HepG2 (cell line): Measurements from ENCODE around the gene P3H4. TPM values are rescaled to one million over a fixed set of nuclear protein-coding genes. Genes with fewer than 3 reads are reported as not detected.

Source experiments
- AGO1 ChIP-seq: fragments of 200-400 bp; formaldehyde crosslinking; IDR thresholded peaks from 2 replicates; pipeline ENCODE4 v1.6.1; 2017; ENCODE audit warnings: mild to moderate bottlenecking, low read depth, low read length, moderate library complexity; ENCODE audit not compliant: poor library complexity, severe bottlenecking
- ATAD3A ChIP-seq: sonication (generic); formaldehyde crosslinking; IDR thresholded peaks from 2 replicates; pipeline ENCODE4 v1.4.0; 2020; ENCODE audit warnings: missing genetic modification reagents
- DMTF1 ChIP-seq: sonication (generic); formaldehyde crosslinking; IDR thresholded peaks from 2 replicates; pipeline ENCODE4 v1.4.0; 2020; ENCODE audit warnings: mild to moderate bottlenecking, missing genetic modification reagents
- ELF1 ChIP-seq: sonication (generic); formaldehyde crosslinking; IDR thresholded peaks from 2 replicates; pipeline ENCODE4 v1.4.0; 2020; ENCODE audit warnings: missing genetic modification reagents
- HMG20A ChIP-seq: IDR thresholded peaks from 2 replicates; pipeline ENCODE4 v1.6.1; 2016; ENCODE audit warnings: borderline replicate concordance
- KDM1A ChIP-seq: IDR thresholded peaks from 2 replicates; pipeline ENCODE4 v1.6.1; 2016; ENCODE audit warnings: missing compliant biosample characterization
- MAFG ChIP-seq: sonication (generic); formaldehyde crosslinking; IDR thresholded peaks from 2 replicates; pipeline ENCODE4 v1.5.1; 2020; ENCODE audit warnings: mild to moderate bottlenecking, missing genetic modification reagents
- PAXIP1 ChIP-seq: sonication (generic); formaldehyde crosslinking; conservative IDR thresholded peaks from 2 replicates; pipeline ENCODE4 v1.4.0; 2020; ENCODE audit warnings: mild to moderate bottlenecking, missing genetic modification reagents, moderate library complexity
- RCOR2 ChIP-seq: IDR thresholded peaks from 2 replicates; pipeline ENCODE4 v1.6.1; 2016; ENCODE audit warnings: missing biosample characterization, missing genetic modification reagents
- SIN3B ChIP-seq: fragments of 150-350 bp; IDR thresholded peaks from 2 replicates; pipeline ENCODE4 v1.6.1; 2014; ENCODE audit warnings: low read length
- UBTF ChIP-seq: sonication (generic); formaldehyde crosslinking; IDR thresholded peaks from 2 replicates; pipeline ENCODE4 v1.4.0; 2020; ENCODE audit warnings: mild to moderate bottlenecking, missing genetic modification reagents
- ZBTB25 ChIP-seq: IDR thresholded peaks from 2 replicates; pipeline ENCODE4 v1.6.1; 2018; ENCODE audit warnings: missing genetic modification reagents
- ZNF138 ChIP-seq: sonication (generic); formaldehyde crosslinking; IDR thresholded peaks from 2 replicates; pipeline ENCODE4 v1.5.0; 2020; ENCODE audit warnings: mild to moderate bottlenecking, low read depth, missing genetic modification reagents
- ZNF160 ChIP-seq: sonication (generic); formaldehyde crosslinking; IDR thresholded peaks from 2 replicates; pipeline ENCODE4 v1.8.0; 2022; ENCODE audit warnings: mild to moderate bottlenecking, inconsistent platforms, missing genetic modification reagents
- ZNF275 ChIP-seq: sonication (generic); formaldehyde crosslinking; IDR thresholded peaks from 2 replicates; pipeline ENCODE4 v1.8.0; 2022; ENCODE audit warnings: missing genetic modification reagents, mild to moderate bottlenecking, inconsistent platforms, borderline replicate concordance
- ZNF367 ChIP-seq: sonication (generic); formaldehyde crosslinking; IDR thresholded peaks from 2 replicates; pipeline ENCODE4 v1.4.0; 2020; ENCODE audit warnings: missing genetic modification reagents, borderline replicate concordance
- ZNF431 ChIP-seq: sonication (generic); formaldehyde crosslinking; IDR thresholded peaks from 2 replicates; pipeline ENCODE4 v1.9.0; 2022; ENCODE audit warnings: missing genetic modification reagents, low read depth, mild to moderate bottlenecking, borderline replicate concordance
- ZNF615 ChIP-seq: sonication (generic); formaldehyde crosslinking; IDR thresholded peaks from 2 replicates; pipeline ENCODE4 v1.5.0; 2020; ENCODE audit warnings: mild to moderate bottlenecking, missing genetic modification reagents, borderline replicate concordance
- polyA plus RNA-seq, 8 experiments: library from polyadenylated mRNA; depleted of rRNA in 3 of 8; stranded (reverse) in 7 of 8; unstranded in 1 of 8; fragments of >200 nt; fragmentation: Illumina TruSeq in 4 of 8; extraction: Trizol in 4 of 8; gene quantifications; 2 replicates each; pipeline versions ENCODE4 v1.2.1 to v1.2.3, GENCODE V29; 2011 to 2016; ENCODE audit warnings: low read depth in 4 of 8, missing spikeins in 1 of 8, mixed read lengths in 1 of 8; ENCODE audit not compliant: insufficient read depth in 1 of 8
- total RNA-seq, 5 experiments: library from RNA; depleted of rRNA; stranded (reverse); fragments of >200 nt; fragmentation: Illumina TruSeq; extraction: Trizol; gene quantifications; 2 replicates each; pipeline ENCODE4 v1.2.3, GENCODE V29; 2016; ENCODE audit warnings: low read depth in 1 of 5

P3H4 gene
- total and polyA plus RNA-seq, 2 of the 13 experiments (the other 11 are each of a cell fraction or from before 2014, with no cell fraction given) = 37.1 to 50.6 TPM

- TF ChIP-seq MAFG (CRISPR knock-in tag) = no peak
- TF ChIP-seq ATAD3A (CRISPR knock-in tag) = no peak
- TF ChIP-seq KDM1A = no peak
- TF ChIP-seq RCOR2 (CRISPR knock-in tag) = peak; percentile 55; the same call in 1 of the 2 replicates
- TF ChIP-seq ZNF275 (CRISPR knock-in tag) = no peak
- 0 out of 2 replicates have a peak, but pooled peaks have one; percentile 16 for TF ChIP-seq PAXIP1 (CRISPR knock-in tag)
- peak; percentile 81 for TF ChIP-seq ZBTB25 (CRISPR knock-in tag)
- TF ChIP-seq ZNF160 = peak; percentile 27; the same call in 1 of the 2 replicates
- no peak for TF ChIP-seq AGO1
- no peak for TF ChIP-seq UBTF (CRISPR knock-in tag)
- TF ChIP-seq DMTF1 (CRISPR knock-in tag) = no peak
- no peak for TF ChIP-seq HMG20A (CRISPR knock-in tag)
- TF ChIP-seq ELF1 (CRISPR knock-in tag) = peak; percentile 47; the same call in 1 of the 2 replicates
- no peak for TF ChIP-seq SIN3B
- no peak for TF ChIP-seq ZNF615 (CRISPR knock-in tag)
- no peak for TF ChIP-seq ZNF431 (CRISPR knock-in tag)
- no peak for TF ChIP-seq ZNF367
- no peak for TF ChIP-seq ZNF138 (CRISPR knock-in tag)
These were observed 10.1 kb downstream of the P3H4 start (continued) for GRCh38 chr17:41801374-41802271.
